OCI-LY7 (cell line): ENCODE measurements around the gene KCNQ1.

ENCODE experiments used
- CTCF ChIP-seq: fragments of 200-600 bp; sonication (generic); conservative IDR thresholded peaks from 2 replicates; pipeline ENCODE4 v1.5.1; 2014; ENCODE audit warnings: mild to moderate bottlenecking, antibody characterized with exemption, low read length, moderate library complexity, mixed read lengths
- EZH2phosphoT487 ChIP-seq: fragments of 200-600 bp; sonication (generic); IDR thresholded peaks from 2 replicates; pipeline ENCODE4 v1.6.1; 2018; ENCODE audit warnings: low read depth, borderline replicate concordance, mild to moderate bottlenecking, mixed run types, antibody characterized with exemption, low read length, moderate library complexity, mixed read lengths

- TF ChIP-seq CTCF (no peak), EZH2phosphoT487 (no peak)
Measured at GRCh38 chr11:2524446-2525165, 79.8 kb downstream of the KCNQ1 start.
